Measurements from ENCODE around the gene ACTBL2. TPM values are rescaled to one million over a fixed set of nuclear protein-coding genes. Genes with fewer than 3 reads are reported as not detected.
"Not testable (repeated sequence)": the region's sequence is repeated elsewhere in the genome, so short reads cannot be mapped to it uniquely, and the experiment has no call there.

ACTBL2 gene
- not detected for total RNA-seq
- polyA plus RNA-seq = not detected

DNA sequence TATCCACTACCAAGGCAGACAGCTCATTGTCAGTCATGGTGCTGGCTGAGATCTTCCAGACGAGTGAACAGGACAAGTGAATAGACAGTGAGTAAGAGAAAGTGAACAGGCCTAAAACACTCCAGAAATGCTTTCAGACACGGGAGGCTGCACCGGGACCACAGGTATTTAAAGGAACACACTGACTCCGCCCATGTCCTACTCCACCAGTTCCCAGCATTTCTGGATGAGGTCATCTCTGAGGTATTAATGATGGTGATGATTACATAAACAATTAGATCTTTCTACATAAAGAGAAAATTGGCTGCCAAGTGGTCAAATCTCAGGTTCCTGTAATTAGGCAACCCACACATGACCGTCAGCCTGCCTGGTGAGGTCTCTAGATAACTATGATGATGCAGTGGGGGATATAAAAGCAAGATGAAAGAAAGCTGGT lies at the start of gene ACTBL2:
Gene ACTBL2 (minus strand): TSS at position 141 of the 436 bp plus-strand sequence. CDS start 104 bp downstream, at position 37.
- Histone ChIP-seq H3K4me3 (ENCODE audit: low read length) (no peak within 1 kb of the TSS), H3K4me1 (ENCODE audit: insufficient read depth, low read length) (no peaks in the 10 kb centered on the region), H3K36me3 (ENCODE audit: insufficient read depth, low read length) (no peaks in the 10 kb centered on the region), H3K27ac (ENCODE audit: low read depth, low read length) (no peak within 1 kb of the TSS), H3K27me3 (ENCODE audit: insufficient read depth, low read length, poor library complexity, severe bottlenecking) (no peaks in the 10 kb centered on the region), H3K9me3 (ENCODE audit: low read length) (no peaks in the 10 kb centered on the region)
- ChIA-PET CTCF (no interaction called here), POLR2A (no interaction called here)
- Mint-ChIP-seq H3K27ac (no peak within 1 kb of the TSS), H3K4me3 (no peak within 1 kb of the TSS), H3K4me1 (no peaks in the 10 kb centered on the region), H3K36me3 (no peaks in the 10 kb centered on the region), H3K27me3 (peaks cover 5 to 11% of the 10 kb centered on the region in 2 donors), H3K9me3 (peaks cover 0 to 2% (median 0%) of the 10 kb centered on the region in 5 donors)
- no peak for DNase-seq

DNA sequence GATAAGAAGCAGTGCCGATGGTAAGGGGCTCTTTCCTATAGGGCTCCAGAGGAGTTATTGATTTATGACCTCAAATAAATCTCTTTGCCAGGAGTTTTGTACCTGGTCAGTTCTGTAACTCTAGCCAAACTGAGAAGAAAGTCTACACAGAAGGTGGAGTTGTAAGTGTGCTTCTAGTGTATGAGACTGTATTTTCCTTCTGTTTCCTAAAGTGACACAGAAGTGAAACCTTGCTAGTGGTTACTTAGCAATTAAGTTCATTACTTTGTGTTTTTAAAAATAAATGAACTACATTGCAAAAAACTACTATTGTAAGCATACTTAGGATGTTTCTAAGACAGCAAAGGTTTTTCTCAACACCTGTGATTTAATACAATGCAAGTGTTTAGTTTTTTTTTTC lies 48.7 kb upstream of the ACTBL2 start:
- no peaks in the 10 kb centered on the region for H3K27me3 ChIP-seq (ENCODE audit: insufficient read depth, low read length, poor library complexity, severe bottlenecking)
- H3K4me3 Mint-ChIP-seq = no peak overlapping the region

DNA sequence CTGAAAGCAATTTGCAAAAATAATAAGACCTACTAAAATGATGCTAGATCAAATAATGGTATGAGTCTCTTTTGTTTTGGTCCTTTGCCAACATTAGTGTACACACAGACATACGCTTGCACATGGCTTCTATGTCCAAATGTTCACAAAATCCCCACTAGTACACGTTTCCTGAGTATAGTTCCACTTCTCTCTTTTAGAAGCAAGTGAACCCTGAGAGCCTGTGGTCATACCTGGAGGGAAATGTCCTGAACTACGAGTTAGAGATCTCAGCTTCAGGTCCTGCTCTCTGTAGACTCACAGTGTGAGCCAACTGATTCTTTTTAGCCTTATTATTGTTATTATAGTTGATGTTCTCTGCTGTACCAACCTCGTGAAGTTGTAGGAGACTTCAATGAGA lies 47.3 kb upstream of the ACTBL2 start:
- Mint-ChIP-seq H3K4me3 (no peak overlapping the region), H3K4me1 (no peaks in the 10 kb centered on the region), H3K36me3 (no peaks in the 10 kb centered on the region), H3K9me3 (peaks cover 0 to 1% (median 0%) of the 10 kb centered on the region in 5 donors), H3K27me3 (peaks cover 0 to 3% of the 10 kb centered on the region in 2 donors), H3K27ac (no peak overlapping the region)
- Histone ChIP-seq H3K36me3 (ENCODE audit: insufficient read depth, low read length) (no peaks in the 10 kb centered on the region), H3K4me1 (ENCODE audit: insufficient read depth, low read length) (no peaks in the 10 kb centered on the region), H3K9me3 (ENCODE audit: low read length) (no peaks in the 10 kb centered on the region), H3K4me3 (ENCODE audit: low read length) (no peak overlapping the region), H3K27me3 (ENCODE audit: insufficient read depth, low read length, poor library complexity, severe bottlenecking) (no peaks in the 10 kb centered on the region), H3K27ac (ENCODE audit: low read depth, low read length) (no peak overlapping the region)
- ChIA-PET POLR2A (no interaction called here), CTCF (no interaction called here)
- no peak for DNase-seq

More for the DNA sequence above, 48.7 kb upstream of the ACTBL2 start:
- Histone ChIP-seq H3K27ac (ENCODE audit: low read depth, low read length) (no peak overlapping the region), H3K4me1 (ENCODE audit: insufficient read depth, low read length) (no peaks in the 10 kb centered on the region), H3K36me3 (ENCODE audit: insufficient read depth, low read length) (no peaks in the 10 kb centered on the region), H3K9me3 (ENCODE audit: low read length) (no peaks in the 10 kb centered on the region), H3K4me3 (ENCODE audit: low read length) (no peak overlapping the region)
- no peak for DNase-seq
- H3K9me3 Mint-ChIP-seq = peaks cover 0 to under 1% (median 0%) of the 10 kb centered on the region in 5 donors
- H3K27me3 Mint-ChIP-seq = peaks cover 0 to 3% of the 10 kb centered on the region in 2 donors
- POLR2A ChIA-PET = no interaction called here
- no peak overlapping the region for H3K27ac Mint-ChIP-seq
- CTCF ChIA-PET = no interaction called here
- H3K4me1 Mint-ChIP-seq = no peaks in the 10 kb centered on the region
- H3K36me3 Mint-ChIP-seq = no peaks in the 10 kb centered on the region

DNA sequence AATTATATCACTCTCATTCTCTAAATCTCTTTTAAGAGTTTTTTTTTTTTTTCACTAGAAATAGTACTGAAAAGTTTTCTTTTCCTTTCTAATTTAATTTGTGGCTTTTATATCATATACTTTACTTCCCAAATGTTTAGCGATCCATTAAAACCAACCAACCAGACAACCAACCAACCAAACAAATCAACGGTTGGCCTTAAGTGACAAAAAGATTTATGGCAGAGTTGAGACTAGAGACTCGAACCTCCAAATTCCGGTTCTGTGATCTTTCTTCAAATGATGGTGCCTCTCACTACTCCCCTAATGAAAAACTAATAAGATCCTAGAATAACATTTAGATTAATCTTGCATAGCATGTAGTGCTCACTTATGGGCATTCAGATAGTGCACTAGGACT lies 45.3 kb upstream of the ACTBL2 start:
- CTCF ChIA-PET = no interaction called here
- H3K9me3 Mint-ChIP-seq = peaks cover 0 to 1% (median 0%) of the 10 kb centered on the region in 5 donors
- Histone ChIP-seq H3K27ac (ENCODE audit: low read depth, low read length) (no peak overlapping the region), H3K36me3 (ENCODE audit: insufficient read depth, low read length) (no peaks in the 10 kb centered on the region), H3K4me3 (ENCODE audit: low read length) (no peak overlapping the region), H3K9me3 (ENCODE audit: low read length) (no peaks in the 10 kb centered on the region), H3K4me1 (ENCODE audit: insufficient read depth, low read length) (no peaks in the 10 kb centered on the region), H3K27me3 (ENCODE audit: insufficient read depth, low read length, poor library complexity, severe bottlenecking) (no peaks in the 10 kb centered on the region)
- H3K27ac Mint-ChIP-seq = no peak overlapping the region
- H3K36me3 Mint-ChIP-seq = no peaks in the 10 kb centered on the region
- H3K27me3 Mint-ChIP-seq = peaks cover 0 to 3% of the 10 kb centered on the region in 2 donors
- H3K4me1 Mint-ChIP-seq = no peaks in the 10 kb centered on the region
- DNase-seq = no peak
- POLR2A ChIA-PET = no interaction called here
- H3K4me3 Mint-ChIP-seq = no peak overlapping the region

DNA sequence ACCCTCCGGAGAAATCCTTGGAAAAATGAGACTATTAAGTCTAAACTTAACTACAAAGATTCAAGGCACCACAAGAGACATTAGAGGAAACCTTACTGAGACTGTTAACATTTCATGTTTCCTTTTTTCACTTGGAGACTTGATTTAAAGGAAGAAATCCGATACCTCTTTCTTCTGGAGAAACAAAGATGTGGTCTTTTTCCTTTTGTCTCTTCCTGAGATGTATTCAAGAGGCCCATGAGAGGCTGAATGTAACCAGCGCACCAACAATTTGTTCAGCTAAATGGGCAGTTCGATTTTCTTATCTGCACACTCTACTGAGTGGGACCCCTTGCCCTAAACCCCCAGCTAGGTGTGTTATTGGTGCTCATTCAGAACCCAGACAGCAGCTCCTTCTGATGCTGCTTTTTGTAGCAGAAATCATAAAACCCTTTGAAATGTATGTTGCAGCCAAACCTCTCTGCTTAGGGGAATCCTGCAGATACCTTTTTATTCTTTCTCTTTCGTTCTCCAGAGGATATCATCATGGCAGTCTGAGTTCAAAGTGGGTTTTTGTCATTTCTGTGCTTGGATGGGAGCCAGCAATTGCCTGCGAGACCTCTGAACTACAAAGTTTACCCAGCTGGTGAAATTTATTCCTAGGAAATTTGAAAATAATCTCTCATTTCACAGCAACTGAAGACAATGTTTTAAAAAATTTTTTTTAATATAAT lies 41.9 kb upstream of the ACTBL2 start:
- Mint-ChIP-seq H3K4me3 (no peak overlapping the region), H3K36me3 (no peaks in the 10 kb centered on the region), H3K9me3 (peaks cover 0 to 1% (median 0%) of the 10 kb centered on the region in 5 donors), H3K27ac (no peak overlapping the region), H3K4me1 (no peaks in the 10 kb centered on the region), H3K27me3 (peaks cover 0 to 2% of the 10 kb centered on the region in 2 donors)
- Histone ChIP-seq H3K4me1 (ENCODE audit: insufficient read depth, low read length) (no peaks in the 10 kb centered on the region), H3K36me3 (ENCODE audit: insufficient read depth, low read length) (no peaks in the 10 kb centered on the region), H3K27me3 (ENCODE audit: insufficient read depth, low read length, poor library complexity, severe bottlenecking) (no peaks in the 10 kb centered on the region), H3K9me3 (ENCODE audit: low read length) (no peaks in the 10 kb centered on the region), H3K27ac (ENCODE audit: low read depth, low read length) (no peak overlapping the region), H3K4me3 (ENCODE audit: low read length) (no peak overlapping the region)
- CTCF ChIA-PET = no interaction called here
- DNase-seq = no peak
- POLR2A ChIA-PET = no interaction called here

DNA sequence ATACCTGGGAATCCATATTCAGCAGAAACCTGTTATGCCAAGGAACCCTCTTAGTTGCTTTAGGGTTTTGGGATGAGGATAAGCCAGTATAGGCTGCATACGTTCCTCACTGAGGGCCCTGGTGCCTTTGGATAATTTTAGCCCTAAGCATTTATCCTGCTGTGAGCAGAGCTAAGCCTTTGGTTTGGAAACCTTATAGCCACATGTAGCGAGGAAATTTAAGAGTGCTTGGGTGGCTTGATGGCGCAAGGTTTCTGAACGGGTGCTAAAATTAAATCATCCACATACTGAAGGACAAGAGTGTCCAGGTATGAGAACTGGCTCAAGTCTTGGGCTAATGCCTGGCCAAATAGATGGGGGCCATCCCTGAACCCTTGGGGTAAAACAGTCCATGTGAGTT lies 39.9 kb upstream of the ACTBL2 start:
- H3K4me1 Mint-ChIP-seq; CTCF ChIA-PET; H3K4me3 ChIP-seq (ENCODE audit: low read length); H3K9me3 Mint-ChIP-seq; H3K27me3 Mint-ChIP-seq; H3K4me1 ChIP-seq (ENCODE audit: insufficient read depth, low read length); H3K27ac Mint-ChIP-seq; POLR2A ChIA-PET; H3K27me3 ChIP-seq (ENCODE audit: insufficient read depth, low read length, poor library complexity, severe bottlenecking); DNase-seq; H3K9me3 ChIP-seq (ENCODE audit: low read length); H3K36me3 ChIP-seq (ENCODE audit: insufficient read depth, low read length); H3K36me3 Mint-ChIP-seq; H3K27ac ChIP-seq (ENCODE audit: low read depth, low read length); H3K4me3 Mint-ChIP-seq: not testable (repeated sequence)

DNA sequence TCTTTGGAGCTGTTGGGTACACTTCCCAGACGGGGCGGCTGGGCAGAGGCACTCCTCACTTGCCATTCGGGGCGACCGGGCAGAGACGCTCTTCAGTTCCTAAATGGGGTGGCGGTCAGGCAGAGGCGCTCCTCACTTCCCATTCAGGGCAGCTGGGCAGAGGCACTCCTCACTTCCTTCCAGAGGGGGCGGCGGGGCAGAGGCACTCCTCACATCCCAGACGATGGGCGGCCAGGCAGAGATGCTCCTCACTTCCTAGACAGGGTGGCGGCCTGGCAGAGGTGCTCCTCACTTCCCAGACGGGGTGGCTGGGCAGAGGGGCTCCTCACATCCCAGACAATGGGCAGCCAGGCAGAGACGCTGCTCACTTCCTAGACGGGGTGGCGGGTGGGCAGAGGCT lies 35.8 kb upstream of the ACTBL2 start:
- H3K4me1 Mint-ChIP-seq; H3K4me3 ChIP-seq (ENCODE audit: low read length); H3K27me3 Mint-ChIP-seq; H3K36me3 ChIP-seq (ENCODE audit: insufficient read depth, low read length); H3K27me3 ChIP-seq (ENCODE audit: insufficient read depth, low read length, poor library complexity, severe bottlenecking); H3K27ac Mint-ChIP-seq; H3K4me1 ChIP-seq (ENCODE audit: insufficient read depth, low read length); CTCF ChIA-PET; H3K9me3 Mint-ChIP-seq; H3K9me3 ChIP-seq (ENCODE audit: low read length); POLR2A ChIA-PET; H3K4me3 Mint-ChIP-seq; H3K36me3 Mint-ChIP-seq; DNase-seq; H3K27ac ChIP-seq (ENCODE audit: low read depth, low read length): not testable (repeated sequence)

DNA sequence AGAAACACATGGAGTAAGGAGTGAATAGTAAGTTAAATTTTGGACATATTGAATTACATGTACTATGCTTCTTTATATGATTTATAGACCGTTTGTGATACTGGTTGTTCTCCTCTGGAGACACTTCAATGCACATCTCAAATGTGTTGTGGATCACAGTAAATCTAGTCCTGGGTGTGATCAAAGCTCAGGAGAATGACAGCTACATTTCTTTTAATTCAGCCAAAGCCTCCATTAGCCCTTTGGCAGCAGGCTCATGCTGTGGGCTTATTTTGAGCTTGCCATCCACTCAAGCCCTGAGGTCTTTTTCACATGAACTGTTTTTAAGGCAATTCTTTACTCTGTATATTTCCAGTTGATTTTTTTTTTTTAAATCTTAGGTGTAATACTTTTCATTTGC lies 34.6 kb upstream of the ACTBL2 start:
- CTCF ChIA-PET = no interaction called here
- Histone ChIP-seq H3K27me3 (ENCODE audit: insufficient read depth, low read length, poor library complexity, severe bottlenecking) (no peaks in the 10 kb centered on the region), H3K36me3 (ENCODE audit: insufficient read depth, low read length) (no peaks in the 10 kb centered on the region), H3K4me3 (ENCODE audit: low read length) (no peak overlapping the region), H3K27ac (ENCODE audit: low read depth, low read length) (no peak overlapping the region), H3K4me1 (ENCODE audit: insufficient read depth, low read length) (no peaks in the 10 kb centered on the region), H3K9me3 (ENCODE audit: low read length) (no peaks in the 10 kb centered on the region)
- Mint-ChIP-seq H3K27me3 (peaks cover 5 to 7% of the 10 kb centered on the region in 2 donors), H3K4me3 (no peak overlapping the region), H3K27ac (no peak overlapping the region), H3K9me3 (peaks cover 0 to 1% (median 0%) of the 10 kb centered on the region in 5 donors), H3K4me1 (no peaks in the 10 kb centered on the region), H3K36me3 (no peaks in the 10 kb centered on the region)
- DNase-seq = no peak
- POLR2A ChIA-PET = no interaction called here

All from CD8-positive, alpha-beta memory T cell (primary cell).